ENCODE results near the gene GNG4.

DNA sequence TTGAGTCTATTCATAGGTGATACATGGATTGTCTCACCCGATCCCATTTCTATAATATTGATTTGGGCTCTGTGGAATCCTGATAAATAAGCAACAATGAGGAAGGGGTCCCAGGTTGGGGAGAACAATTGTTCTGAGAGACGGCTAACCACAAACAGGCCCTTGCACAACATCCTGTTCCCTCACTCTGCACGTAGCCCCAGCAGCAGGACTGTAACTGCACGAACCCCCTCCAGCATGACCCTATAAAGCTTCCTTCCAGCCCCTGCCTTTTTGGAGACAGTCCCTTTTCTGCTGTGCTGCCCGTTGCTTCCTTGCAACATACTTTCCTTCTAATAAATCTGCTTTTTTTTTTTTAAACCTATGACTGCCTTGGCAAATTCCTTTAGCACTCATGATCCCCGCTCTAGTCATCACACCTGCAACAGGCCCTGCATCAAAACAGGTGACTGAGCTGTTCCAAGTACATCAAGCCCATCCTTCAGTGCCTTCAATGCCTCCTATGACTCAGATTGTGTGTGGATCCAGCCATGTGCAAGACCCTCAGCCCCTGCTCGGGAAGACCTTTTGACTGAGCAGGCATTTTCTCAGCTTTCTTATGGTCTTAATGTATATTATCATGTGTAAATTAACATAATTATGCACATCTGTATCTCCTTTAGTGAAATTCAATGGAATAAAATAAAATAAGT lies 81.6 kb downstream of the GNG4 start:
- TF ChIP-seq, protein P1, sequence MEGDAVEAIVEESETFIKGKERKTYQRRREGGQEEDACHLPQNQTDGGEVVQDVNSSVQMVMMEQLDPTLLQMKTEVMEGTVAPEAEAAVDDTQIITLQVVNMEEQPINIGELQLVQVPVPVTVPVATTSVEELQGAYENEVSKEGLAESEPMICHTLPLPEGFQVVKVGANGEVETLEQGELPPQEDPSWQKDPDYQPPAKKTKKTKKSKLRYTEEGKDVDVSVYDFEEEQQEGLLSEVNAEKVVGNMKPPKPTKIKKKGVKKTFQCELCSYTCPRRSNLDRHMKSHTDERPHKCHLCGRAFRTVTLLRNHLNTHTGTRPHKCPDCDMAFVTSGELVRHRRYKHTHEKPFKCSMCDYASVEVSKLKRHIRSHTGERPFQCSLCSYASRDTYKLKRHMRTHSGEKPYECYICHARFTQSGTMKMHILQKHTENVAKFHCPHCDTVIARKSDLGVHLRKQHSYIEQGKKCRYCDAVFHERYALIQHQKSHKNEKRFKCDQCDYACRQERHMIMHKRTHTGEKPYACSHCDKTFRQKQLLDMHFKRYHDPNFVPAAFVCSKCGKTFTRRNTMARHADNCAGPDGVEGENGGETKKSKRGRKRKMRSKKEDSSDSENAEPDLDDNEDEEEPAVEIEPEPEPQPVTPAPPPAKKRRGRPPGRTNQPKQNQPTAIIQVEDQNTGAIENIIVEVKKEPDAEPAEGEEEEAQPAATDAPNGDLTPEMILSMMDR (IDR thresholded peaks at IDR 0.05), result no peak
- TF ChIP-seq POLR2A (IDR thresholded peaks at IDR 0.05), result no peak

Data from esophagus squamous epithelium (tissue), 4 donors.